ENCODE results near the gene CFAP20DC.

Gene CFAP20DC

DNA sequence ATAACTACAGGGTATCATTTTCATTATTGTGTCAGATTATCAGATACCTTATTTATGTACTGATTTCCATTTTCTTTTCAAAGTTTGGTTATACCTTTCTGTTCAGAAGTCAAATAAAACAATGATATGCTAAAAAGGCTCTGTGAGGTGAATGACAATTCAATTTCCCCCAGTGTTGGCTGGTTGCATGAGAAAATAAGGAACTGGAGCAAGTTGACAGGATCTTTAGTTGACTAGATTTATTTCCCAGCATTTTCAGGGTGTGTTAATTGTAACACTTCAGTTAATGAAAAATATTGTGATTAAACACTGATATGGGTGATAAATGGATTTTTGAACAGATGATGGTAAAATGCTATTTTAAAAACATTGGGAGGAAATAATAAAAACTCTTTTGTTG lies 260.4 kb downstream of the CFAP20DC start:
- peak in 2 of 3 donors; percentile 69 to 75 for DNase-seq
- H3K4me1 ChIP-seq (ENCODE audit: control extremely low read depth in 1 of 4, control insufficient read depth in 4 of 4, insufficient read depth in 4 of 4, low read length in 3 of 4): peaks cover 0 to 18% (median 8%) of the 10 kb centered on the region in 4 experiments
- no peak overlapping the region for H3K4me3 ChIP-seq (ENCODE audit: control insufficient read depth in 1 of 7, extremely low read depth in 1 of 7, insufficient read depth in 4 of 7, low read depth in 2 of 7, low read length in 6 of 7)
- POLR2A ChIA-PET: no interaction called here
- CTCF ChIA-PET: no interaction called here
- no peaks in the 10 kb centered on the region for H3K27me3 ChIP-seq (replicated peaks in 2 of 5; ENCODE audit: control insufficient read depth in 4 of 5, insufficient read depth in 5 of 5, low read length in 4 of 5)
- H3K36me3 ChIP-seq (ENCODE audit: control insufficient read depth in 4 of 4, insufficient read depth in 4 of 4, low read length in 3 of 4): no peaks in the 10 kb centered on the region
- no peak overlapping the region for H3K27ac ChIP-seq (ENCODE audit: insufficient read depth in 1 of 2, low read depth in 1 of 2, low read length in 2 of 2, poor library complexity in 1 of 2, severe bottlenecking in 2 of 2)
- no peaks in the 10 kb centered on the region for H3K9me3 ChIP-seq (ENCODE audit: control extremely low read depth in 1 of 5, control insufficient read depth in 4 of 5, insufficient read depth in 2 of 5, low read depth in 1 of 5, low read length in 4 of 5)

DNA sequence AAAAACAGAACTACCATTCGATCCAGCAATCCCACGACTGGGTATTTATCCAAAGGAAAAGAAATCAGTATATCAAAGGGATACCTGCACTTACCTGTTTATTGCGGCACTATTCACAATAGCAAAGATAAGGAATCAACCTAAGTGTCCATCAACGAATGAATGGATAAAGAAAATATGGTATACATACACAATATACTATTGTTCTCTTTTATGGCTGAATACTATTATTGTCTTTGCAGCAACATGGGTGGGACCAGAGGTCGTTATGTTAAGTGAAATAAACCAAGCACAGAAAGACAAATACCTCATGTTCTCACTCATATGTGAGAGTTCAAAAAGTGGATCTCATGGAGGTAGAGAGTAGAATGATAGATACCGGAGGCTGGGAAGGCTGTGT lies 264.9 kb downstream of the CFAP20DC start:
- peaks cover 0 to 16% (median 6%) of the 10 kb centered on the region in 4 experiments for H3K4me1 ChIP-seq (ENCODE audit: control extremely low read depth in 1 of 4, control insufficient read depth in 4 of 4, insufficient read depth in 4 of 4, low read length in 3 of 4)
- whole genome bisulfite sequencing (ENCODE audit: insufficient coverage): no CpG with 5 or more reads among the region's 6 CpGs
- no peaks in the 10 kb centered on the region for H3K27me3 ChIP-seq (replicated peaks in 2 of 5; ENCODE audit: control insufficient read depth in 4 of 5, insufficient read depth in 5 of 5, low read length in 4 of 5)
- no peak for DNase-seq
- H3K9me3 ChIP-seq (ENCODE audit: control extremely low read depth in 1 of 5, control insufficient read depth in 4 of 5, insufficient read depth in 2 of 5, low read depth in 1 of 5, low read length in 4 of 5): peaks cover 0 to 22% (median 3%) of the 10 kb centered on the region in 5 experiments
- no peak overlapping the region for H3K4me3 ChIP-seq (ENCODE audit: control insufficient read depth in 1 of 7, extremely low read depth in 1 of 7, insufficient read depth in 4 of 7, low read depth in 2 of 7, low read length in 6 of 7)
- H3K27ac ChIP-seq (ENCODE audit: insufficient read depth in 1 of 2, low read depth in 1 of 2, low read length in 2 of 2, poor library complexity in 1 of 2, severe bottlenecking in 2 of 2): no peak overlapping the region
- ChIA-PET CTCF (no interaction called here), POLR2A (no interaction called here)
- H3K36me3 ChIP-seq (ENCODE audit: control insufficient read depth in 4 of 4, insufficient read depth in 4 of 4, low read length in 3 of 4): no peaks in the 10 kb centered on the region

DNA sequence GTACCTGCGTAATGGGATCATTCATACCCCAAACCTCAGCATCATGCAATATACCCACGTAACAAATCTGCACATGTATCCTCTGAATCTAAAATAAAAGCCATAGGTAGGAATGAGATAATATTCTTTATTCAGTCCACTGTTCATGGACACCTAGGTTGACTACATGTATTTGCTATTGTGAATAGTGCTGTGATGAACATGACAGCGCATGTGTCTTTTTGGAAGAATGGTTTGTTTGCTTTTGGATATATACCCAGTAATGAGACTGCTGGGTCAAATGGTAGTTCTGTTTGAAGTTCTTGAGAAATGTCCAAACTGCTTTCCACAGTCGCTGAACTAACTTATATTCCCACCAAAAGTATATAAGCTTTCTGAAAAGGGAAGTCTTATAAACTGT lies 265.4 kb downstream of the CFAP20DC start:
- H3K27ac ChIP-seq (ENCODE audit: insufficient read depth in 1 of 2, low read depth in 1 of 2, low read length in 2 of 2, poor library complexity in 1 of 2, severe bottlenecking in 2 of 2): no peak overlapping the region
- CTCF ChIA-PET: no interaction called here

DNA sequence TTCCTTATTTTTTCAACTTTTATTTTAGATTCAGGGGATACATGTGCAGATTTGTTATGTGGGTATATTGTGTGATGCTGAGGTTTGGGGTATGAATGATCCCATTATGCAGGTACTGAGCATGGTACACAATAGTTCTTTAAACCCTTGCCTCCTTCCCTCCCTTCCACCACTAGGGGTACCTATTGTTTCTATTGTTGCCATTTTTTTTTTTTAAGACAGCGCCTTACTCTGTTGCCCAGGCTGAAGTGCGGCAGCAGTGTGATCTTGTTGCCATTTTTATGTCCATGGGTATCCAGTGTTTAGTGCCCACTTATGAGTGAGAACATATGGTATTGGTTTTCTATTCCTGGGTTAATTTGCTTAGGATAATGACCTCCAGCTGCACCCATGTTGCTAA lies 266.0 kb downstream of the CFAP20DC start:
- H3K9me3 ChIP-seq (ENCODE audit: control extremely low read depth in 1 of 5, control insufficient read depth in 4 of 5, insufficient read depth in 2 of 5, low read depth in 1 of 5, low read length in 4 of 5): peaks cover 0 to 32% (median 5%) of the 10 kb centered on the region in 5 experiments
- no peaks in the 10 kb centered on the region for H3K36me3 ChIP-seq (ENCODE audit: control insufficient read depth in 4 of 4, insufficient read depth in 4 of 4, low read length in 3 of 4)
- ChIA-PET POLR2A (no interaction called here), CTCF (no interaction called here)
- no peak overlapping the region for H3K27ac ChIP-seq (ENCODE audit: insufficient read depth in 1 of 2, low read depth in 1 of 2, low read length in 2 of 2, poor library complexity in 1 of 2, severe bottlenecking in 2 of 2)
- DNase-seq: no peak
- H3K4me1 ChIP-seq (ENCODE audit: control extremely low read depth in 1 of 4, control insufficient read depth in 4 of 4, insufficient read depth in 4 of 4, low read length in 3 of 4): peaks cover 0 to 16% (median 6%) of the 10 kb centered on the region in 4 experiments
- WGBS (ENCODE audit: insufficient coverage): 94% methylated on average over 2 of the region's 2 CpGs
- no peak overlapping the region for H3K4me3 ChIP-seq (ENCODE audit: control insufficient read depth in 1 of 7, extremely low read depth in 1 of 7, insufficient read depth in 4 of 7, low read depth in 2 of 7, low read length in 6 of 7)
- H3K27me3 ChIP-seq (replicated peaks in 2 of 5; ENCODE audit: control insufficient read depth in 4 of 5, insufficient read depth in 5 of 5, low read length in 4 of 5): no peaks in the 10 kb centered on the region

More for the DNA sequence above, 265.4 kb downstream of the CFAP20DC start:
- Histone ChIP-seq H3K4me1 (ENCODE audit: control extremely low read depth in 1 of 4, control insufficient read depth in 4 of 4, insufficient read depth in 4 of 4, low read length in 3 of 4) (peaks cover 0 to 16% (median 6%) of the 10 kb centered on the region in 4 experiments), H3K9me3 (ENCODE audit: control extremely low read depth in 1 of 5, control insufficient read depth in 4 of 5, insufficient read depth in 2 of 5, low read depth in 1 of 5, low read length in 4 of 5) (peaks cover 0 to 26% (median 4%) of the 10 kb centered on the region in 5 experiments), H3K36me3 (ENCODE audit: control insufficient read depth in 4 of 4, insufficient read depth in 4 of 4, low read length in 3 of 4) (no peaks in the 10 kb centered on the region), H3K27me3 (replicated peaks in 2 of 5; ENCODE audit: control insufficient read depth in 4 of 5, insufficient read depth in 5 of 5, low read length in 4 of 5) (no peaks in the 10 kb centered on the region), H3K4me3 (ENCODE audit: control insufficient read depth in 1 of 7, extremely low read depth in 1 of 7, insufficient read depth in 4 of 7, low read depth in 2 of 7, low read length in 6 of 7) (no peak overlapping the region)
- POLR2A ChIA-PET: no interaction called here
- WGBS (ENCODE audit: insufficient coverage): no CpG with 5 or more reads among the region's 4 CpGs
- DNase-seq: no peak

DNA sequence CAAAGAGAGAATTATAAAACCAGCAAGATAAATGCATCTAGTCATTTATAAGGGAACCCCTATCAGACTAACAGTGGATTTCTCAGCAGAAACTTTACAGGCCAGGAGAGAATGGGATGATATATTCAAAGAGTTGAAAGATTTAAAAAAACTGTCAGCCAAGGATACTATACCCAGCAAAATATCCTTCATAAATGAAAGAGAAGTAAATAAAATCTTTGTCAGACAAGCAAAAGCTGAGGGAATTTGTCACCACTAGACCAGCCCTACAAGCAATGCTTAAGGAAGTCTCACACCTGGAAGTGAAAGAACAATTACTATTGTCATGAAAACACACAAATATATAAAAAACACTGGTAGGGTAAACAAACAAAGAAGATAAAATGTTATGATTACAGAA lies 269.9 kb downstream of the CFAP20DC start:
- peak; percentile 52 to 85 (median 78) for DNase-seq
- Histone ChIP-seq H3K4me3 (ENCODE audit: control insufficient read depth in 1 of 7, extremely low read depth in 1 of 7, insufficient read depth in 4 of 7, low read depth in 2 of 7, low read length in 6 of 7) (no peak overlapping the region), H3K27ac (ENCODE audit: insufficient read depth in 1 of 2, low read depth in 1 of 2, low read length in 2 of 2, poor library complexity in 1 of 2, severe bottlenecking in 2 of 2) (no peak overlapping the region), H3K36me3 (ENCODE audit: control insufficient read depth in 4 of 4, insufficient read depth in 4 of 4, low read length in 3 of 4) (no peaks in the 10 kb centered on the region), H3K4me1 (ENCODE audit: control extremely low read depth in 1 of 4, control insufficient read depth in 4 of 4, insufficient read depth in 4 of 4, low read length in 3 of 4) (no peaks in the 10 kb centered on the region), H3K27me3 (replicated peaks in 2 of 5; ENCODE audit: control insufficient read depth in 4 of 5, insufficient read depth in 5 of 5, low read length in 4 of 5) (no peaks in the 10 kb centered on the region), H3K9me3 (ENCODE audit: control extremely low read depth in 1 of 5, control insufficient read depth in 4 of 5, insufficient read depth in 2 of 5, low read depth in 1 of 5, low read length in 4 of 5) (peaks cover 6 to 46% (median 10%) of the 10 kb centered on the region in 5 experiments)
- POLR2A ChIA-PET: no interaction called here
- CTCF ChIA-PET: no interaction called here

DNA sequence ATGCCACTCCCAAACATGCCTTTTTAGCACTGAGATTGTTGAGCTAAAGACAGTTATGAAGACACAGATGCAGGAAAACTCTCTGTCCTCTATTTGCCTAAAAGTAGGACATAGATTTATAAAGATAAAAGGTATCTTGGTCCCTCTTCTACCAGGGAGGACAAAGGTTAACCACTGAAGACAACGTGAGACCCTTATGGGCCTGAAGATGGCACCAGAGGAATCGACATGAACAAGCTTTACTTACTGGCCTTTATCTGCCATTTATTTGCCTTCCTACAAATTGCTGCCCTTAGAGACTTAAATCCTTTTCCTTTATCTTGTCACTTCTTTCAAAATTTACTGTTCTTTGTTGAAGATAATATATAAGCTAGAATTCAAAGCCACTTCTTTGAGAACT lies 273.6 kb downstream of the CFAP20DC start:
- DNase-seq: no peak
- POLR2A ChIA-PET: no interaction called here
- Histone ChIP-seq H3K4me1 (ENCODE audit: control extremely low read depth in 1 of 4, control insufficient read depth in 4 of 4, insufficient read depth in 4 of 4, low read length in 3 of 4) (no peaks in the 10 kb centered on the region), H3K27me3 (replicated peaks in 2 of 5; ENCODE audit: control insufficient read depth in 4 of 5, insufficient read depth in 5 of 5, low read length in 4 of 5) (no peaks in the 10 kb centered on the region), H3K9me3 (ENCODE audit: control extremely low read depth in 1 of 5, control insufficient read depth in 4 of 5, insufficient read depth in 2 of 5, low read depth in 1 of 5, low read length in 4 of 5) (peaks cover 6 to 33% (median 10%) of the 10 kb centered on the region in 5 experiments), H3K36me3 (ENCODE audit: control insufficient read depth in 4 of 4, insufficient read depth in 4 of 4, low read length in 3 of 4) (no peaks in the 10 kb centered on the region), H3K4me3 (ENCODE audit: control insufficient read depth in 1 of 7, extremely low read depth in 1 of 7, insufficient read depth in 4 of 7, low read depth in 2 of 7, low read length in 6 of 7) (no peak overlapping the region), H3K27ac (ENCODE audit: insufficient read depth in 1 of 2, low read depth in 1 of 2, low read length in 2 of 2, poor library complexity in 1 of 2, severe bottlenecking in 2 of 2) (no peak overlapping the region)
- CTCF ChIA-PET: no interaction called here
- WGBS (ENCODE audit: insufficient coverage): 100% methylated on average over 2 of the region's 2 CpGs

DNA sequence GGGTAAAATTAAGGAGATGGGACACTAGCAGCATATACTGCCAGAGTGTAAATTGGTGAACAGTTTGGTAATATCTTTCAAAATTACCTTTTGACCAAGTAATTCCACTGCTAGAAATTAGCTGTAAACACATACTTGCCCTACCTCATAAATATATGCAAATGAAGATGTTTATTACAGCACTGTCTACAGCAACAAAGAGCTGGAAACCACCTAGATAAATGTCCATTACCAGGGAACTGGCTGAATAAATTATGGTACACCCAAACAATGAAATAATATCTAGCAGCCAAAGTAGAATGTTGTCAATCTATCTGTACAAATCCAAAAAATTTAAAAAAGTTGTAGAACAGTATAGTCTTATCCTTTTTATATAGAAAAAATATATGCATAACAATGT lies 277.4 kb downstream of the CFAP20DC start:
- POLR2A ChIA-PET: no interaction called here
- DNase-seq: no peak
- Histone ChIP-seq H3K4me3 (ENCODE audit: control insufficient read depth in 1 of 7, extremely low read depth in 1 of 7, insufficient read depth in 4 of 7, low read depth in 2 of 7, low read length in 6 of 7) (no peak overlapping the region), H3K36me3 (ENCODE audit: control insufficient read depth in 4 of 4, insufficient read depth in 4 of 4, low read length in 3 of 4) (no peaks in the 10 kb centered on the region), H3K9me3 (ENCODE audit: control extremely low read depth in 1 of 5, control insufficient read depth in 4 of 5, insufficient read depth in 2 of 5, low read depth in 1 of 5, low read length in 4 of 5) (peaks cover 0 to 2% (median 0%) of the 10 kb centered on the region in 5 experiments), H3K27me3 (replicated peaks in 2 of 5; ENCODE audit: control insufficient read depth in 4 of 5, insufficient read depth in 5 of 5, low read length in 4 of 5) (no peaks in the 10 kb centered on the region), H3K27ac (ENCODE audit: insufficient read depth in 1 of 2, low read depth in 1 of 2, low read length in 2 of 2, poor library complexity in 1 of 2, severe bottlenecking in 2 of 2) (no peak overlapping the region), H3K4me1 (ENCODE audit: control extremely low read depth in 1 of 4, control insufficient read depth in 4 of 4, insufficient read depth in 4 of 4, low read length in 3 of 4) (no peaks in the 10 kb centered on the region)
- CTCF ChIA-PET: interaction anchor here (0.8 kb wide), 1 partner anchor 23 kb away, joined by 3 read pairs; no protein-coding TSS in a partner anchor

Data from common myeloid progenitor, CD34-positive (primary cell).